Fibroblast of skin of back (primary cell): ENCODE data around the gene MED16.
"Not testable (repeated sequence)": the region's sequence is repeated elsewhere in the genome, so short reads cannot be mapped to it uniquely, and the experiment has no call there.

Source experiments
- DNase-seq: peaks from one replicate; pipeline ENCODE4 v3.0.0-alpha.2; 2013

The MED16 gene

DNA sequence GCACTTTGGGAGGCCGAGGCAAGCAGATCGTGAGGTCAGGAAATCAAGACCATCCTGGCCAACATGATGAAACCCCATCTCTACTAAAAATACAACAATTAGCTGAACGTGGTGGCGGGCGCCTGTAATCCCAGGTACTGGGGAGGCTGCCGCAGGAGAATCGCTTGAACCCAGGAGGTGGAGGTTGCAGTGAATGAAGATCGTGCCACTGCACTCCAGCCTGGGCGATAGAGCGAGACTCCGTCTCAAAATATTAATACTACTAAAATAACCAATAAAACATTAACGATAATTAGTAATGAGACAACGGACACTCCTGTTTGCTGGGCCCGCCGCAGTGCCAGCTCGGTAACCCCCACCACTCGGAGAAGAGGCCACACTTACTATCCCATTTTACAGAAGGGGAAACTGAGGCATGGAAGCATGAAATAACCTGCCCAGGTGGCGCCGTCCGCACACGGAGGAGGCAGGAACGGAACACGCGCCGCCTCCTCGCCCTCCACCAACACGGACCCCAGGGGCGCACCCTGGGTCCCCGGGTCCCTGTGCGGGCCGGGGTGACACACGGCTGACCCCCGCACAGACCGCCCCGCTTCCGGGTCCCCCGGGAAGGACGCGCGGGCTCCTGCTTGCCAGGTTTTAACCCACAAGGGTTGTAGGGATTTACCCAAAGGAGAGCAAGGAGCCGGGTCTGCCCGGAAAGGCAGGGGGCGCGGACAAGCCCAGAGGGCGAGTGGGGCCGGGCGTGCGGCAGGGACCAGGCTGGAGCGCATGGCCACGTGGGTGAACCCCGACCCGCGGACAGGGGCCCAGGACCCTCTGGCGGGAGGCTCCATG, 18.4 kb upstream of the MED16 start:
- no peak for DNase-seq

GRCh38 chr19:907183-907853, 14.3 kb upstream of the MED16 start:
- DNase-seq: no peak

- no peak for DNase-seq
Measured at GRCh38 chr19:906480-906879, 13.5 kb upstream of the MED16 start.

DNA sequence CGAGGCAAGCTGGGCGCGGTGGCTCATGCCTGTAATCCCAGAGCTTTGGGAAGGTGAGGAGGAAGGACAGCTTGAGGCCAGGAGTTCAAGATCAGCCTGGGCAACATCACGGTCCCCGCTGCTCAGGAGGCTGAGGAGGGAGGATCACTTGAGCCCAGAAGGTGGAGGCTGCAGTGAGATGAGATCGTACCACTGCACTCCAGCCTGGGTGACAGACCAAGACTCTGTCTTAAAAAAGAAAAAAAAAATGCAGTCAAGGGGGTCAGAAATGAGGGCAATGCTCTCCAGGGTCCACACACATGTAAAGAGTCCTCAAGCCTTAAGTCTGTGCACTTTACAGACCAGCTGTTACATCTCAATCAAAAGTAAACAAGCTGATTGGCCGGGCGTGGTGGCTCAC, 11.6 kb upstream of the MED16 start:
- no peak for DNase-seq

- peak; percentile 21 for DNase-seq
Measured at GRCh38 chr19:903266-903797, 10.3 kb upstream of the MED16 start.

- DNase-seq: no peak
Measured at GRCh38 chr19:902446-903226, 9.6 kb upstream of the MED16 start.

DNA sequence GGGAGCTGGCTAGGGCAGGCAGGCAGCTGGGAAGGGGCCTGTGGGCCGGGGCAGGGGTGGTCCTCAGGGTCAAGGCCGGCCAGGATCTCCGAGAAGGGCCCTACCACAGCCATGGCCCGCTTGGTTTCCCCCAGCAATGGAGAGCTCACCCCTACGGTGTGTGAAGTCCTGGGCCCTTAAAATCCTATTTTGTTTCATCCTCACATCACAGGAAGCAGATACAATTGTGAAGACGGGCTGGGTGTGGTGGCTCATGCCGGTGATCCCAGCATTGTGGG, 9.0 kb upstream of the MED16 start:
- DNase-seq: no peak

DNA sequence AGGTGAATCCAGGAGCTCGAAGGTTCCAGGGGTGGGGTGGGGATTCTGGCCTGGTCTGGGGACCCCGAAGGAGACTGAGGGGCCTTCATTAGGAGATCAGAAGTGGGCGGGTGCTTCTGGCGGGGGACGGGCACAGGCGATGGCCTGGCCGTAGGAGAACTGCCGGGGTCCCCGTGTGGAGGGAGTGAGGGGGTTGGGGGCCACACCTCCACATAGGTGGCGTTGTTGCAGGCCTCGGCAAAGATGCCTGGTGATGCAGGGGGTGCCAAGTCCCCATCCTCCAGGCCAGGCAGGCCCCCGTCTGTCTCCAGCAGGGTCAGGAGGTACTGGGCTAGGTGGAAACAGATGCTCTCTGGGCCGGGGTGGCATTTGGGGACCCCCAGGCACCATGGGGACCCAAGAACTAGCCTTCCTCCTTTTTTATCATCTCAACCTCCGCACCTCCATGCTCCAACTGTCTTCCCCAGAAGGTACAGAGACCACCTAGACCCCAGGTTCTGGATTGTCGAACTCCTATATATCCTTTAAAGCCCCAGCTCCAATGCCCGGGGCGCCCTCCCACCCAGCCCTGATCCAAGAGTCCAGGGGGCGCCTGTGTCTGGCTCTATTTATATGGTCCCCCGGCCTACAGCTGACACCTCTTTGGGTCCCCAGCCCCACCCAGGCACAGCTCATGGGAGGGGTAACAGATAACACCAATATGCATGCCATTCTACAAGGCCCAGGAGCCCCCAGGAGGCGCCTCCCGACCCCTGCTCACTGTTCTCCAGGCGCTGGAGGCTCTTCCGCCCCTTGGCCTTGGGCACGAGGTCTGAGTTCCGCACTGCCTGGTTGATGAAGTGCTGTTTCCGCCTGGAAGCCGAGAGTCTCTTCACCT, 8.5 kb upstream of the MED16 start:
- DNase-seq: no peak

- DNase-seq: no peak
Measured at GRCh38 chr19:900302-901111, 7.5 kb upstream of the MED16 start.

DNA sequence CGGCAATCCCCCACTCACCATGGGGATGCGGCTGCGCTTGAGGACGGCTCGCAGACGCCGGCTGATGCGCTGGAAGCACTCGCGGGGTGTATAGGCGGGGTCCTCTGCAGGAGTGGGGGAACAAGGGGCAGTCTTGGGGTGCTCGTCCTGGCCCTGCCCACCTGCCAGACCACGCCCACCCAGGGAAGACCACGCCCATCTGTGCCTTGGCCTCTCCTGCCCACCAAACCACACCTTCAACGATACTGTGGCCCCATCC, 7.0 kb upstream of the MED16 start:
- DNase-seq: no peak

GRCh38 chr19:899336-900042, 6.5 kb upstream of the MED16 start:
- DNase-seq: no peak

- no peak for DNase-seq
Measured at GRCh38 chr19:898663-899062, 5.7 kb upstream of the MED16 start.

DNA sequence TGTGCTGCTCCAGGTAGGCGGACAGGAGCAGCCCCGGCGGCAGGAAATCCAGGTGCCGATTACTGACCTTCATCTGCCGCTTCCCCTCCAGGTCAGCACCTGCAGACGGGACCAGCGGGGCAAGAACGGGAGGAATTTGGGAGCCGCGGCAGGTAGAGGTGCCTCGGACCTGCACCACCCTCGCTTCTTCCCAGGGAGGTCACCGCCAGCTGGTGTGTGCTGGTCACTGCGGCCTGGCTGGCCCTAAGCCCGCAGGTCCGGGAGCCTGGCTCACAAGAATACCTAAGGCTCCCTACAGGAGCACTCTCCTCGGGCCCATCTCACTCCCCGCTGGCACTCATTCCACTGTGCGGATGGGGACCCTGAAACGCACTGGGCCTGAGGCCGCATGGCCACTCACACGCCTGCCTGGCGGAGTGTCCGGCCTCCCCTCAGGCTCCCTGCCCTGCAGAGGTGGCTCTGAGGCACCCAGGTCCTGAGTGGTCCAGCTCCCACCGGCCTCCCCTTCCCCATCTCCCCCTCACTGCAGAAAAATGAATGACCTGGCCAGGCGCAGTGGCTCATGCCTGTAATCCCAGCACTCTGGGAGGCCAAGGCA, 4.6 kb upstream of the MED16 start:
- no peak for DNase-seq

DNA sequence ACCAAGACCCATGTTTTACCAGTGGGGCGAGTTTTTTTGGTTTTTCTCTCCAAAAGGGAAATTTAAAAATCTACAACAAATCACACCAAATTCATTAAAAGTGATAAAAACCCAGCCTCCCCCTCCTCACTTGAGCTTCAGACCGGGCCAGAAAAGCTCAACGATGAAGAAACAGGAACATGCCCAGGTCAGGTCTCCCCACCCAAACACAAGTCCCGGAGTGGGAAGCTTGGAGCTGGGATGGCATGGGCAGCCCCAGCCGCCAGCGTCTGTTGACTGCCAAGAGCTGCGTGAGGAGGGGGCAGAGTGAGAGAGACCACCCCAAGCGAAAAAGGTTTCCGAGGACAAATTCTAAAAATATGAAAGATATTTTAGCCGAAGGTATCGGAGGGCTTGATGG, 4.0 kb upstream of the MED16 start:
- DNase-seq: no peak

DNA sequence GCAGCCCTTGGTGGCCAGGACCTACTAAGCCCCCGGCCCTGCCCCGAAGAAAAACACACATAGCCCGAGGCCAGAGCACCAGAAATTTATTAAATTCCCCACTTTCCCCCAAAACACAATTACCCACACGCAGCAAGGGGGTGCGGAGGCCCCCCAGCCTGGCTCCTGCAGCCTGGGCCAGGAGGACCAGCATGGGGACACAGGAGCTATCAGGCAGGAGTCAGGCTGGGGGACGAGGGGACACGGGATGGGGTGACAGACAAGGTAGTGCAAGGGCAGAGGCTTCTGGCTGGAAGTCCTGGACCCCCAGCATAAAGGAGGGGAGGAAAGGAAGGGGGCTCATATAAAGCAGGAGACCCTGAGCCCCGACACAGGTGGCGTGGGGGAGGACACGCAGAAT, 3.4 kb upstream of the MED16 start:
- DNase-seq: no peak

DNA sequence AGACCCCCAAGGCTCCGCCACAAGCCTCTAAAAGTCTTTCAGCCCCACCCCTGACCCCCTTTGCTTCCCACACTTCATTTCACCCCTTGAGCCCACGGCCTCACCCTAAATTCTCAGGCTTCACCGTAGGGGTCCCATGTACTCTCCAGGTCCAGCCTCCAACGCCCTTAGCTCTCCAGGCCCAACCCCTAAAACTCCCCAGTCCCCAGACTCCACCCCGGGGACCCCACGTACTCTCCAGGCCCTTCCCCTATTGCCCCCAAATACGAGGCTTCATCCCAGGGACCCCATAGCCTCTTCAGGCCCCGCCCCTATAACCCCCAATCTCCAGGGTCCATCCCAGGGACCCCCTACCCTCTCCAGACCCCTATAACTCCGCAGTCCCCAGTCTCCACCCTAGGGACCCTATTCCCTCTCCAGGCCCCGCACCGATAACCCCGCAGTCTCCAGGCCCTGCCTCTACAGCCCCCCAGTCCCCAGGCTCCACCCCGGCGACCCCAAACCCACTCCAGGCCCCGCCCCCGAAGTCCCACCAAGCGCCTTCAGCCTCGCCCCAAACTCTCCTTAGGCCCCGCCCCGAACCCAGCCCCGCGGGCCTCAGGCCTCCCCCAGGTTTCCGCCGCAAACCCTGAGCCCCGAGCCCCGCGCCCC, 619 bp downstream of the MED16 start:
- no peak for DNase-seq

DNA sequence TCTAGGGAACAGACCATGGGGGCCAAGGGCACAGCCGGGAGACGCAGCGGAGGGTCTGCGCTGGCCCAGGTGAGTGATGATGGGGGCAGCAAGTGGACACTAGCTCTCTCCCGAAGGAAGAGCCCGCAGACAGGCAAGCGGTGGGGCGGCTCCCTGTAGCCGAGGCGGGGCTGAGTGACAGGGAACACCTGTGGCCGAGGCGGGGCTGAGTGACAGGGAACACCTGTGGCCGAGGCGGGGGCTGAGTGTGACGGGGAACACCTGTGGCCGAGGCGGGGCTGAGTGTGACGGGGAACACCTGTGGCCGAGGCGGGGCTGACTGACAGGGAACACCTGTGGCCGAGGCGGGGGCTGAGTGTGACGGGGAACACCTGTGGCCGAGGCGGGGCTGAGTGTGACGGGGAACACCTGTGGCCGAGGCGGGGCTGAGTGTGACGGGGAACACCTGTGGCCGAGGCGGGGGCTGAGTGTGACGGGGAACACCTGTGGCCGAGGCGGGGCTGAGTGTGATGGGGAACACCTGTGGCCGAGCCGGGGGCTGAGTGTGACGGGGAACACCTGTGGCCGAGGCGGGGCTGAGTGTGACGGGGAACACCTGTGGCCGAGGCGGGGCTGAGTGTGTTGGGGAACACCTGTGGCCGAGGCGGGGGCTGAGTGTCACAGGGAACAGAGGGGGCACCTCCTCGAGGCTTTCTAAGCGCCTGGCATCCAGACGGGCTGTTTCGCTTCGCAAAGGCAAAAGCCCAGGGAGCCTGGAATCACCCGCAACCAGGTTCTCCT, 1.4 kb downstream of the MED16 start:
- DNase-seq: not testable (repeated sequence)

- DNase-seq: no peak
Measured at GRCh38 chr19:890831-891230, 2.2 kb downstream of the MED16 start.

DNA sequence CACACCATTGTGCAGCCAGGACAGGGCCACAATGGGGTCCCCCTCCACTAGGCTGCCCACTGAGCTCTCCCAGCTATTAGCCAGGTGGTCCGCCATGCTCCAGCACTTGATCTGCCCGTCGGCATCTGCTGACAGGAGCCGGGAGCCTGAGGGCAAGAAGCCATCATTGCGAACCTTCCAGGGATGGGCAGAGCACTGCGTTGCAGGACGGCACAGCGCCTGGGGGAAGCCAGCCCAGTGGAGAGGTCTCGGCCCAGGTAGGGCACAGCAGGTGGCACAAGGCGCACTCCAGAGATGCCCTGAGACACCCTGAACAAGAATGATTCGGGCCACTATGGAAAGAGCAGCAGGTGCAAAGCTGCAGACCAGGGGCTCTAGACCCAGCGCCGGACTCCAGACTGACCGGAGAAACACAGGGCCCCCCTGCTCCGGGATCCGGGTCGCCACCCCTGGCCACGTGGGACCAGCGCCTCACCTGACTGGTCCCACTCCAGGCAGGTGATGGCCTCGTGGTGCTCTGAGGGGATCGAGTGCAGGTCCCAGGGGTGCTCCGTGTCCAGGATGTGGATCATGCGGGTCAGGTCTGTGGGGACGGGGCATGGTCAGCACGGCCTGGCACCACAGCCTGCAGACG, 3.2 kb downstream of the MED16 start:
- no peak for DNase-seq
